Upper lobe of left lung (tissue), 4 donors: ENCODE results near the gene CBX5.

Source experiments
- EP300 ChIP-seq, 4 donors: sonication (generic); formaldehyde crosslinking; IDR thresholded peaks; one replicate each; pipeline ENCODE4 v1.5.1; 2017; ENCODE audit warnings: antibody characterized with exemption in 4 of 4, control low read depth in 2 of 4
- POLR2A ChIP-seq, 4 donors: fragments of 450-650 bp; IDR thresholded peaks; one replicate each; pipeline ENCODE4 v1.5.1; 2016 to 2017; ENCODE audit warnings: antibody characterized with exemption in 4 of 4, mild to moderate bottlenecking in 2 of 4
- POLR2AphosphoS5 ChIP-seq, 2 donors: sonication (generic); formaldehyde crosslinking; IDR thresholded peaks; one replicate each; pipeline ENCODE4 v1.5.1; 2017; ENCODE audit warnings: antibody characterized with exemption in 2 of 2
- TF ChIP-seq, protein P1 (sequence below), 6 experiments: fragments of 450-650 bp in 4 of 6; fragments of 200-600 bp in 2 of 6; sonication (generic) in 2 of 6; IDR thresholded peaks; one replicate each; pipeline ENCODE4 v1.5.1; 2016 to 2019; ENCODE audit warnings: antibody characterized with exemption in 6 of 6

DNA sequence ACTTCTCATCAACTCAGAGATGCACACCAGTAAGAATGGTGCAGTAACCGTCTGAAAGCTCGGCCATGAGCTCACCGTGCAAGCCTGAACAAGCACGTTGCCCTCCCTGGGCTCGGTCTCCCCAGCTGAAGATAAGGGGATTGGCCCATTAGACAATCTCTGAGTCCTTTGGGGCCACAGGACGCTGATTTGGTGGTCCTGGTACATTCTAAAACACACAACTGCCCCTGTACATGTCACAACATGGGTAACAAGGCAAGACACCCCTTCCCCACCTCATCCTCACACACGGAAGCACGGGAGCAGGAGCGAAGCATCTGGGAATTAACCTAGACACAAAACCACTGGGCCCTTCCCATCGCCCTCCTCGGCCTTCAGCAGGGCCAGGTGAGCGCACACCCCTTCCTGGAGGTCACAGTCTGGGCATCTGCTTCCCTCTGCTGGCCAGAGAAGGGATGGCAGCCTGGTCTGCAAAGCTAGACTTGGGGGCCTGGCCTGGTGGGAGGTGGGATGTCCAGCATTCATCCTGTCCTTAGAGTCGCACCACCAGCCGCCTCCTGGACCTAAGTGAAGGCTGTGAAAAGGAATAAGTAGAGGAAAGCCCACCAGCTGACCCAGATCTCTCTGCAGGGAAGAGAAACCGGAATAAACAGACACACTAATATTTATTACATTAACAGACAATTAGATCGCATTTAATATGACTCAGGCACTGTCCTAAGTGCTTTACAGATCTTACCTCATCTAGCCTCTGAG is 72.2 kb downstream of the CBX5 start:
- TF ChIP-seq EP300 (IDR thresholded peaks at IDR 0.05) (no peak), POLR2AphosphoS5 (IDR thresholded peaks at IDR 0.05) (no peak), POLR2A (IDR thresholded peaks at IDR 0.05) (no peak)
- TF ChIP-seq, protein P1, sequence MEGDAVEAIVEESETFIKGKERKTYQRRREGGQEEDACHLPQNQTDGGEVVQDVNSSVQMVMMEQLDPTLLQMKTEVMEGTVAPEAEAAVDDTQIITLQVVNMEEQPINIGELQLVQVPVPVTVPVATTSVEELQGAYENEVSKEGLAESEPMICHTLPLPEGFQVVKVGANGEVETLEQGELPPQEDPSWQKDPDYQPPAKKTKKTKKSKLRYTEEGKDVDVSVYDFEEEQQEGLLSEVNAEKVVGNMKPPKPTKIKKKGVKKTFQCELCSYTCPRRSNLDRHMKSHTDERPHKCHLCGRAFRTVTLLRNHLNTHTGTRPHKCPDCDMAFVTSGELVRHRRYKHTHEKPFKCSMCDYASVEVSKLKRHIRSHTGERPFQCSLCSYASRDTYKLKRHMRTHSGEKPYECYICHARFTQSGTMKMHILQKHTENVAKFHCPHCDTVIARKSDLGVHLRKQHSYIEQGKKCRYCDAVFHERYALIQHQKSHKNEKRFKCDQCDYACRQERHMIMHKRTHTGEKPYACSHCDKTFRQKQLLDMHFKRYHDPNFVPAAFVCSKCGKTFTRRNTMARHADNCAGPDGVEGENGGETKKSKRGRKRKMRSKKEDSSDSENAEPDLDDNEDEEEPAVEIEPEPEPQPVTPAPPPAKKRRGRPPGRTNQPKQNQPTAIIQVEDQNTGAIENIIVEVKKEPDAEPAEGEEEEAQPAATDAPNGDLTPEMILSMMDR (IDR thresholded peaks at IDR 0.05): peak; percentile 83 to 95 (median 90)
